ENCODE data around the gene CACNA1D.
"Not testable (repeated sequence)": the region's sequence is repeated elsewhere in the genome, so short reads cannot be mapped to it uniquely, and the experiment has no call there.

The CACNA1D gene

DNA sequence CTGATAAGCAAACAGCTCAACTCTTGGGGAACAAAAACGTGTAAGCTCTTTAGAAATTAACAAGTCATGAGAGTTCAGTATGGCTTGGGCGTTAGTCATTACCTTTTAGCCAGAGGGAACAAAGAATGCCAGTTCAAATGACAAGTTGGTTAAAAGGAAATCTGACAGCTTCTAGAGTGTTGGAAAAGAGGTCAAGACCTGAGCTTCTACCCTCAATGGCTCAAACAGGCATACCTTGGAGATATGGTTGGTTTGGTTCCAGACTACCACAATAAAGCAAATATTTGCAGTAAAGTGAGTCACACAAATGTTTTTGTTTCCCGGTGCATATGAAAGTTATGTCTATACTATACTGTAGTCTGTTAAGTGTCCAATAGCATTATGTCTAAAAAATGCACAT, 136.1 kb downstream of the CACNA1D start:
- ChIA-PET CTCF (interaction anchor here (0.7 kb wide), 1 partner anchor 18 kb away, joined by 3 read pairs; no protein-coding TSS in a partner anchor), POLR2A (ENCODE audit: low non-redundant PET) (no interaction called here)
- TF ChIP-seq, protein P1, sequence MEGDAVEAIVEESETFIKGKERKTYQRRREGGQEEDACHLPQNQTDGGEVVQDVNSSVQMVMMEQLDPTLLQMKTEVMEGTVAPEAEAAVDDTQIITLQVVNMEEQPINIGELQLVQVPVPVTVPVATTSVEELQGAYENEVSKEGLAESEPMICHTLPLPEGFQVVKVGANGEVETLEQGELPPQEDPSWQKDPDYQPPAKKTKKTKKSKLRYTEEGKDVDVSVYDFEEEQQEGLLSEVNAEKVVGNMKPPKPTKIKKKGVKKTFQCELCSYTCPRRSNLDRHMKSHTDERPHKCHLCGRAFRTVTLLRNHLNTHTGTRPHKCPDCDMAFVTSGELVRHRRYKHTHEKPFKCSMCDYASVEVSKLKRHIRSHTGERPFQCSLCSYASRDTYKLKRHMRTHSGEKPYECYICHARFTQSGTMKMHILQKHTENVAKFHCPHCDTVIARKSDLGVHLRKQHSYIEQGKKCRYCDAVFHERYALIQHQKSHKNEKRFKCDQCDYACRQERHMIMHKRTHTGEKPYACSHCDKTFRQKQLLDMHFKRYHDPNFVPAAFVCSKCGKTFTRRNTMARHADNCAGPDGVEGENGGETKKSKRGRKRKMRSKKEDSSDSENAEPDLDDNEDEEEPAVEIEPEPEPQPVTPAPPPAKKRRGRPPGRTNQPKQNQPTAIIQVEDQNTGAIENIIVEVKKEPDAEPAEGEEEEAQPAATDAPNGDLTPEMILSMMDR (conservative IDR thresholded peaks at IDR 0.05; ENCODE audit: low read depth): no peak
- no peak for DNase-seq (ENCODE audit: low spot score)
- no peak overlapping the region for H3K27ac ChIP-seq

DNA sequence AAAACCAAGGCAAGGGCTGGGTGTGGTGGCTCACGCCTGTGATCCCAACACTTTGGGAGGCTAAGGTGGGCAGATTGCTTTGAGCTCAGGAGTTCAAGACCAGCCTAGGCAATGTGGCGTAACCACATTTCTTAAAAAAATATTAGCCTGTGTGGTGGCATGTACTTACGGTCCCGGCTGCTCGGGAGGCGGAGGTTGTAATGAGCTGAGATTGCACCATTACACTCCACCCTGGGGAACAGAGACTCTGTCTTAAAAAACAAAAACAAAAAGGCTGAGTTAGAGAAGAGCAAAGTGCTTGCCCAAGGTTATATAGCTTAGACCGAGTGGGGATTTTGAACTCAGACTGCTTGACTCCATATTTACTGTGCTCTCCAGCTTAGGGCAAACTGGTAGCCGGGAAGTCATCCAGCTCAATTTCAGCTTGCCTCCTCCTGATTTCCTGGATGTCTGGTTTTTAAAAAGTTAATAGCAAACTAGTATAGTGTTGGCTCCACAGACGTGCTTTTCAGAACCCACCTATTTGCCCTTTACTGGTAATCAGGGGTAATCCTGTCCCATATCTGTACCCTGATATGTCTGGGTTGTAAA, 138.9 kb downstream of the CACNA1D start:
- no peak for DNase-seq (ENCODE audit: low spot score)
- ChIA-PET POLR2A (ENCODE audit: low non-redundant PET) (no interaction called here), CTCF (no interaction called here)
- no peak overlapping the region for H3K27ac ChIP-seq
- TF ChIP-seq, protein P1 (conservative IDR thresholded peaks at IDR 0.05; ENCODE audit: low read depth): no peak

DNA sequence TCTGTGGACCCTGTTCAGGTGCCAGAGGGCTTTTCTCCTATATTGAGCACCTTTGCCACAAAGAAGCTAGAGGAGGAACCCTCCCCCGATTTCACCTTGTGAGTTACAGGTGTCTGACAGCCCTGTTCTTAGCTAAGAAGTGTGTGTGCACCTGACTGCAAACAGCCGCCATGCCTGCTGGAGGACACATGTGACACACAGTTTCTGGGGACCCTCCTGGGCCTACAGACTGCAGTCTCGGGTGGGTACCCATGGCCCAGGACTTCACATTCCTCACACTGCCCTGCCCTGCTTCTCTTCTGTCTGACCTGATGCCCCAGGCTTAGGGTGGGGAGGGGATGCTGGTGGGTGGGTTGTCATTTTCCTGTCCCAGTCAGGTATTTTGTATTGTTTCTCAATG, 140.6 kb downstream of the CACNA1D start:
- TF ChIP-seq, protein P1 (conservative IDR thresholded peaks at IDR 0.05; ENCODE audit: low read depth): no peak
- H3K27ac ChIP-seq: no peak overlapping the region
- no peak for DNase-seq (ENCODE audit: low spot score)
- CTCF ChIA-PET: no interaction called here
- POLR2A ChIA-PET (ENCODE audit: low non-redundant PET): no interaction called here

DNA sequence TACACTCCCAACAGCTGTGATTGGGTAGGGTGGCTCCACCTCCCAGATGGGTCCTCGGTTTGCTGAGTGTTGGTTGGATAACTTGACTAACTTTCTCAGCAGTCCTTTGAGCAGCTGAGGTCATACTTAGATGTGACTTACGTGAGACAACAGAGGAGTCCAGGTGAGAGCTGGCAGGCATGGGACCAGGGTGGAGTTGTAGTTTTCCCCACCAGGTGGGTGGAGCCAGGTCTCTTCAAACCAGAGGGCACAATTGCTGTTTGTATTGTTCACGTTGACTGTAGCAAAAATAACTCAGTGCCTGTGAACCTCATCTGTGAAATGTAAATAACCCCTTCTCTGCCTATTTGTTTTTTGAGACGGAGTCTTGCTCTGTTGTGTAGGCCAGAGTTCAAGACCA, 144.4 kb downstream of the CACNA1D start:
- DNase-seq (ENCODE audit: low spot score); POLR2A ChIA-PET (ENCODE audit: low non-redundant PET); H3K27ac ChIP-seq; CTCF ChIA-PET: not testable (repeated sequence)

DNA sequence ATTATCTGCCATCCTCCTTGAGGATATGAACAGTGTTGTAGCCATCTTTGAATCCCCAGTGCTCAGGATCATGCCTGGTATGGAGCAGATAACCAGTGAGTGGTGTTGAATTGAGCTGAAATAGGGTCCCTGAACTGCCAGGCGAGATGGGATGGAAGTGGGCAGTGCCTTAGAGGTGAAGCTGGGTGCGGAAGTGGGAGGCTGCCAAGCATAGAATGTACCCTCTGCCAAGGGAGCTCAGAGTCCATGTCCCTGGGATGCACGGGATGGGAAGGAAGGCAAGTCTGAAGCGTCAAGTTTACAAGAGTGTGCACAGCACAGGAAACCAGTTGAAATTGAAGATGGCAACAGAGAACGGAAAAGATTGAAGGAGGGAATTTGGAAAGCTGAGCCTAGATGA, 147.0 kb downstream of the CACNA1D start:
- CTCF ChIA-PET: no interaction called here
- DNase-seq (ENCODE audit: low spot score): no peak
- POLR2A ChIA-PET (ENCODE audit: low non-redundant PET): no interaction called here
- TF ChIP-seq, protein P1 (conservative IDR thresholded peaks at IDR 0.05; ENCODE audit: low read depth): no peak
- H3K27ac ChIP-seq: no peak overlapping the region

DNA sequence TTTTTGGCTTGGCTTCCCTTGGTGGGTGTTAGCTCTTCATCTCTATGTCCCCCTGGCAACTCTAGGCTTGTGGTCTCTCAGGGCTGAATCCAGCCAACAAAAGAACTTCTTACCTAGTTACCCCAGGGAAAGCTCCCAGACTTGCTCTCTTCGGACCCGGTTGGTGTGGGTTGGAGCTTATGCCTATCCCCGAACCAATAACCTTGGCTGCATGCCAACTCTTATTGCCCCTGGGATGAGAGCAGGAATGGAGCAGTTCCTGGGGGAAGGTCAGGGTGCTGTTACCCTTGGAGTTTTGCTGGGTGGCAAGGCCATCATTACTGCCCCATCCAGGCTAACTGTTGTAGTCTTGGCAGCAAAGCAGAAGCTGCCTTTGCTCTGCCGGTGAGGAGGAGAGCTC, 147.8 kb downstream of the CACNA1D start:
- TF ChIP-seq, protein P1 (conservative IDR thresholded peaks at IDR 0.05; ENCODE audit: low read depth): no peak
- ChIA-PET POLR2A (ENCODE audit: low non-redundant PET) (no interaction called here), CTCF (no interaction called here)
- no peak for DNase-seq (ENCODE audit: low spot score)
- no peak overlapping the region for H3K27ac ChIP-seq

DNA sequence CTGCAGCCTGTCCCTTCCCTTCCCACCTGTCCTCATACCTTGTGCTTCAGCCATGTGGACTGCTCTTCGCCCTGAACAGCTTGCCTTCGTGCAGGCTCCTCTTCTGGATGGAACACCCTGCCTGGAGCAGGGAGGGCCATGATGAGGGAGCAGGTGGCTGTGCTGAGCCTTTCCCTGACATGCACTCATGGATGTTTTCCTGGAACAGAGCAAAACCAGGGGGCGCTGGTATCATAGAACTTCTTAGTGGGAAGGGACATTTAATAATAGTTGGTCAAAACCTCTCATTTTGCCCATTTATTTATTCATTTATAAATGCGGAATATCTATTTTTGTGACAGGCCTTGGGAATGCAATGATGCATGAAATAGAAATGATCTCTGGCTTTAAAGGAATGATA, 149.3 kb downstream of the CACNA1D start:
- ChIA-PET POLR2A (ENCODE audit: low non-redundant PET) (no interaction called here), CTCF (no interaction called here)
- no peak for DNase-seq (ENCODE audit: low spot score)
- TF ChIP-seq, protein P1 (conservative IDR thresholded peaks at IDR 0.05; ENCODE audit: low read depth): no peak
- H3K27ac ChIP-seq: no peak overlapping the region

Data from RWPE1 (cell line).